ENCODE results near the gene CEMIP.

GRCh38 chr15:80937718-80938117 lies 158.5 kb downstream of the CEMIP start:
- TF ChIP-seq ZNF484 (CRISPR knock-in tag; IDR thresholded peaks at IDR 0.05; ENCODE audit: borderline replicate concordance, low read depth) (no peak), ZNF331 (CRISPR knock-in tag; IDR thresholded peaks at IDR 0.05) (no peak), ZNF580 (CRISPR knock-in tag; IDR thresholded peaks at IDR 0.05; ENCODE audit: borderline replicate concordance, low read depth) (no peak), ZNF777 (CRISPR knock-in tag; IDR thresholded peaks at IDR 0.05) (no peak)
